Mesendoderm (in vitro differentiated cells): Measurements from ENCODE around the gene LAMB3.

ENCODE experiments used
- DNase-seq: peaks from one replicate; pipeline ENCODE4 v3.0.0; 2013
- H2AK5ac ChIP-seq: 2 replicates; pipeline ENCODE4 v1.6.1; 2013; ENCODE audit warnings: low read length, inconsistent platforms
- H2BK120ac ChIP-seq: 2 replicates; pipeline ENCODE4 v1.6.1; 2013; ENCODE audit warnings: low read depth, mild to moderate bottlenecking, low read length, moderate library complexity, mixed read lengths
- H2BK15ac ChIP-seq: replicated peaks from 2 replicates; pipeline ENCODE4 v1.6.1; 2013; ENCODE audit warnings: low read depth, mild to moderate bottlenecking, moderate library complexity
- H2BK5ac ChIP-seq: 2 replicates; pipeline ENCODE4 v1.6.1; 2013; ENCODE audit warnings: low read length, inconsistent platforms
- H3K18ac ChIP-seq: 2 replicates; pipeline ENCODE4 v1.6.1; 2013; ENCODE audit warnings: mild to moderate bottlenecking, low read length, mixed read lengths
- H3K23ac ChIP-seq: one replicate; pipeline ENCODE4 v1.6.1; 2013; ENCODE audit warnings: low read length
- H3K27ac ChIP-seq: 2 replicates; pipeline ENCODE4 v1.5.1; 2013; ENCODE audit warnings: low read depth, mild to moderate bottlenecking, inconsistent platforms, low read length, moderate library complexity
- H3K27me3 ChIP-seq: 2 replicates; pipeline ENCODE4 v1.6.1; 2013; ENCODE audit warnings: low read length, control low read depth, mild to moderate bottlenecking, inconsistent platforms; ENCODE audit not compliant: insufficient read depth, poor library complexity
- H3K36me3 ChIP-seq: 2 replicates; pipeline ENCODE4 v1.6.1; 2013; ENCODE audit warnings: low read length, inconsistent platforms; ENCODE audit not compliant: control insufficient read depth, insufficient read depth
- H3K4ac ChIP-seq: one replicate; pipeline ENCODE4 v1.6.1; 2013; ENCODE audit warnings: low read depth, mild to moderate bottlenecking, low read length, moderate library complexity
- H3K4me1 ChIP-seq: 2 replicates; pipeline ENCODE4 v1.6.1; 2013; ENCODE audit warnings: low read depth, low read length, inconsistent platforms; ENCODE audit not compliant: control insufficient read depth
- H3K4me2 ChIP-seq: 2 replicates; pipeline ENCODE4 v1.6.1; 2013; ENCODE audit warnings: low read length
- H3K4me3 ChIP-seq: 2 replicates; pipeline ENCODE4 v1.5.1; 2013; ENCODE audit warnings: mild to moderate bottlenecking, low read length
- H3K56ac ChIP-seq: one replicate; pipeline ENCODE4 v1.6.1; 2013; ENCODE audit warnings: low read length
- H3K79me1 ChIP-seq: 2 replicates; pipeline ENCODE4 v1.6.1; 2013; ENCODE audit warnings: low read length, inconsistent platforms
- H3K79me2 ChIP-seq: 2 replicates; pipeline ENCODE4 v1.6.1; 2013; ENCODE audit warnings: mild to moderate bottlenecking, low read length; ENCODE audit not compliant: control insufficient read depth, insufficient read depth
- H3K9ac ChIP-seq: 2 replicates; pipeline ENCODE4 v1.6.1; 2013; ENCODE audit warnings: low read length, inconsistent platforms
- H4K5ac ChIP-seq: one replicate; pipeline ENCODE4 v1.6.1; 2013; ENCODE audit warnings: low read length
- H4K8ac ChIP-seq: one replicate; pipeline ENCODE4 v1.6.1; 2013; ENCODE audit warnings: low read depth, mild to moderate bottlenecking, control low read depth, low read length, moderate library complexity
- WGBS: extraction: QIAGEN DNeasy Blood & Tissue Kit; methylation state at CpG from one replicate; pipeline ENCODE4 v1.1.7; 2013; ENCODE audit warnings: low lambda C conversion rate, missing lambda C conversion rate; ENCODE audit not compliant: insufficient coverage; ENCODE audit errors: extremely low coverage; 5-methylcytosine and 5-hydroxymethylcytosine counted together

LAMB3 gene

DNA sequence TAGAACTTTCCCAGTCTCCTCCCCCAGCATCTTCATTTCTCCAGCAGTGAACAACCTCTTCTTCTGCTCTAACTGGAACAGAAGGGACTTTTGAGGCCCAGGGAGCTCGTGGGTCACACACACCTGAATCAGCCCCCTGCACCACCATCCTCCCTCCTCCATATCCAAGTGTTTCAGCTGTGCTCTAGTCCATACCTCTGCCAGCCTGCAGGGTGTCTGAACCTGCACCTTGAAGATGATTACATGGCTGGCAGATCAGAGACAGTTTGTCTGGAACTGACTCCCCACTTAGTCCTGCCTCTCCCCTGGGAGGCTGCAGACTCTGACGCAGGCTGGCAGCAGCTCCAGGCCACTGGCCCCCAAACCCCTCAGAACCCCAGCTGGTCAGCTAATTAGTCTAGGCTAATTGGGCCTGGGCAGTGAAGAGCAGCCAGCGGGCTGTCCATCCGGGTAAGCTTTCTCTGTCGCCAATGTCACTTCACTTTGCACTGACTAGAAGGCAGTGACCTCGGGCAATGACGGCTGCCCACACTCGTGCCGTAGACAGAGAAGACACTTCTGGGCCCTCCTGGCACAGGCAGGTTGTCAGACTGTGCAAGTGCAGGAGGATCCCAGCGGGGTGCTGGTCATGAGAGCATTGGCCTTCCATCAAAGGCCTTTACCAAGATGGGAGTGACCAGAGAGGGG, 56.5 kb downstream of the LAMB3 start:
- no peak overlapping the region for H3K9ac ChIP-seq
- H3K18ac ChIP-seq = no peak overlapping the region
- H3K27me3 ChIP-seq = no peaks in the 10 kb centered on the region
- no peak overlapping the region for H2BK5ac ChIP-seq
- no peaks in the 10 kb centered on the region for H3K79me1 ChIP-seq
- no peak overlapping the region for H3K4me2 ChIP-seq
- no peak overlapping the region for H3K4me3 ChIP-seq
- no peak overlapping the region for H2BK120ac ChIP-seq
- no peak overlapping the region for H3K23ac ChIP-seq
- no peak overlapping the region for H2AK5ac ChIP-seq
- no peak for DNase-seq
- no peak overlapping the region for H4K5ac ChIP-seq
- no peak overlapping the region for H4K8ac ChIP-seq
- no peak overlapping the region for H2BK15ac ChIP-seq
- H3K79me2 ChIP-seq = no peaks in the 10 kb centered on the region
- whole genome bisulfite sequencing = no CpG with 5 or more reads among the region's 10 CpGs
- no peak overlapping the region for H3K56ac ChIP-seq
- H3K4ac ChIP-seq = no peak overlapping the region
- H3K36me3 ChIP-seq = no peaks in the 10 kb centered on the region
- H3K27ac ChIP-seq = no peak overlapping the region
- H3K4me1 ChIP-seq = no peaks in the 10 kb centered on the region

DNA sequence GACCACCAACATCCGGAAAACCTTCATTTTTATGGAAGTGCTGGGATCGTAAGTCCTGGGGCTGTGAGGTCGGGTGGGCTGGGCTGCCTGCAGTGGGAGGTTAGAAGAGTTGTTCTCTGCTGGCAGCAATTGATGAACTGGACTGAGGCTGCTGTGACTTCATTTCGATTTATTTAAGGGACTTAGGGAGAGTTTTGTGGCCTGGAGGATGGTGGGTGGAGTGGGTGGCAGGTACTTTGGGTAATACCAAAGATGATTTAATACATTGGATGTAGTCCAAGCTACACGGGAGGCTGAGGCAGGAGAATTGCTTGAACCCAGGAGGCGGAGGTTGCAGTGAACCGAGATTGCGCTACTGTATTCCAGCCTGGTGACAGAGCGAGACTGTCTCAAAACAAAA, 57.2 kb downstream of the LAMB3 start:
- no peak overlapping the region for H4K8ac ChIP-seq
- H2BK15ac ChIP-seq = no peak overlapping the region
- H2AK5ac ChIP-seq = no peak overlapping the region
- H3K79me2 ChIP-seq = no peaks in the 10 kb centered on the region
- no peaks in the 10 kb centered on the region for H3K36me3 ChIP-seq
- no peak overlapping the region for H3K56ac ChIP-seq
- H3K4me1 ChIP-seq = no peaks in the 10 kb centered on the region
- no peak for DNase-seq
- H3K9ac ChIP-seq = no peak overlapping the region
- H3K23ac ChIP-seq = no peak overlapping the region
- no peaks in the 10 kb centered on the region for H3K27me3 ChIP-seq
- WGBS = no CpG with 5 or more reads among the region's 9 CpGs
- no peak overlapping the region for H3K27ac ChIP-seq
- no peak overlapping the region for H3K4me2 ChIP-seq
- no peak overlapping the region for H2BK5ac ChIP-seq
- no peak overlapping the region for H2BK120ac ChIP-seq
- no peak overlapping the region for H3K18ac ChIP-seq
- no peak overlapping the region for H4K5ac ChIP-seq
- H3K79me1 ChIP-seq = no peaks in the 10 kb centered on the region
- H3K4ac ChIP-seq = no peak overlapping the region
- no peak overlapping the region for H3K4me3 ChIP-seq

DNA sequence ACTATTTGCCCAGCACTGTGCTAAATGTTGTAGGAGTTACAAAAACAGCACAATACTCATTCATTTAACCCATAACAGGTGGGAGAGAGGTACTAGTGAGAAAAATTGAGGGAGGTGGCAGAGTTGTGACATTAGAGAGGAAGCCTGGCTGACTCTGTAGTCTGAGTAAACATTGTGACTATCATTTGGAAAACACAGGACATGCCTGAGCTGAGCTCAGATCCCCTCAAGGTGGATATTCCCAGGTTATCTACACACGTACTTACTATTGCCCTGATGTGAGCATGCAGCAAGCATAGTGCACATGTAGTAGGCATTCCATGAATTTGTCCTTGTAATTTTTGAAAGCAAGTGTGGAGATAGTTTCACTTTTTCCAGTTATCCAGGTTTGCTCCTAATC, 57.8 kb downstream of the LAMB3 start:
- no peaks in the 10 kb centered on the region for H3K4me1 ChIP-seq
- H3K79me2 ChIP-seq = no peaks in the 10 kb centered on the region
- H3K4me3 ChIP-seq = no peak overlapping the region
- no peak overlapping the region for H3K4me2 ChIP-seq
- no peak overlapping the region for H3K56ac ChIP-seq
- no peak overlapping the region for H2BK5ac ChIP-seq
- H3K36me3 ChIP-seq = no peaks in the 10 kb centered on the region
- no peak overlapping the region for H3K4ac ChIP-seq
- no peak overlapping the region for H2AK5ac ChIP-seq
- no peaks in the 10 kb centered on the region for H3K79me1 ChIP-seq
- no peak overlapping the region for H3K23ac ChIP-seq
- no peak overlapping the region for H3K18ac ChIP-seq
- H3K27me3 ChIP-seq = no peaks in the 10 kb centered on the region
- no peak overlapping the region for H2BK15ac ChIP-seq
- H4K8ac ChIP-seq = no peak overlapping the region
- H4K5ac ChIP-seq = no peak overlapping the region
- H3K9ac ChIP-seq = no peak overlapping the region
- no peak overlapping the region for H2BK120ac ChIP-seq
- no peak for DNase-seq
- no peak overlapping the region for H3K27ac ChIP-seq
- WGBS = no CpG with 5 or more reads among the region's 1 CpG

DNA sequence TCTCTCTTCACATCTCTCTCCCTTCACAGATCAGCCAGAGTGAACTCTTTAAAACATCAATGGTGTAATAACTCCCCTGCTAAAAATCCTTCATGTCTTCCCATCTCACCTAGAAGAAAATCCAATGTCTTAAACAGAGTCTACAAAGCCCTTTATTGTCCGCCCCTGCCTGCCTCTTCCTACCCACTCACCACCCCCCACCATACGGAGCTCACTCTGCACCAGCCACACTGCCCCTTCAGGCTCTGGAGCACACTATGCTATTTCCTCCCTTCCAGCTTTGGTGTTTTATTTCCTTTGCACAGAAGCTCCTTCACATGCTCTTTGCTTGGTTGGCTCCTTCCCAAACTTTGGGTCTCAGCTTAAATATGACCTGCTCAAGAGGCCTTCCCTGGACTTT, 58.5 kb downstream of the LAMB3 start:
- Histone ChIP-seq H4K5ac (no peak overlapping the region), H3K27ac (no peak overlapping the region), H3K4ac (no peak overlapping the region), H3K36me3 (no peaks in the 10 kb centered on the region), H2BK15ac (no peak overlapping the region), H3K27me3 (no peaks in the 10 kb centered on the region), H3K79me1 (no peaks in the 10 kb centered on the region), H4K8ac (no peak overlapping the region), H2BK5ac (no peak overlapping the region), H3K4me3 (no peak overlapping the region), H3K9ac (no peak overlapping the region), H3K18ac (no peak overlapping the region), H3K79me2 (no peaks in the 10 kb centered on the region), H3K4me1 (no peaks in the 10 kb centered on the region), H2BK120ac (no peak overlapping the region), H2AK5ac (no peak overlapping the region), H3K56ac (no peak overlapping the region), H3K4me2 (no peak overlapping the region), H3K23ac (no peak overlapping the region)
- WGBS = no CpG with 5 or more reads among the region's 2 CpGs
- DNase-seq = no peak

DNA sequence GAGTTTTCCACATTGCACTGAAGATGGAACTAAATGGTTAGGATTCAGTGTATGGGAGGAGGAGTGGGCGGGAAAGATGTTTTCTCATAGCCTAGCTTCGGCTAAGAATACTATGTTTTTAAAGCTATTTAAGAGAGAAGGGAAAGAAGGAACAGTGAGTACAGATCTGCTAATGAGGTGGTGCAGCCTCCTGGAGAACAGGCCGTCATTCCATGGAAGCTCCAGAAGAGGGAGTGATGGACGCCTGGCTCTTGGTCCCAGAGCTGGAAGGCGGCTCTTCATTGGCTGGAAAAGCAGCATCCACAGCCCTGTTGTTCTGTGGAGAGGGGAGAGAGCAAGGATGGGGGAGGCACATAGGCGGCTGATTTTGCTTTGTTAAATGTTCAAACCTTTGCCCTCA, 61.8 kb downstream of the LAMB3 start:
- no peak overlapping the region for H3K4me2 ChIP-seq

DNA sequence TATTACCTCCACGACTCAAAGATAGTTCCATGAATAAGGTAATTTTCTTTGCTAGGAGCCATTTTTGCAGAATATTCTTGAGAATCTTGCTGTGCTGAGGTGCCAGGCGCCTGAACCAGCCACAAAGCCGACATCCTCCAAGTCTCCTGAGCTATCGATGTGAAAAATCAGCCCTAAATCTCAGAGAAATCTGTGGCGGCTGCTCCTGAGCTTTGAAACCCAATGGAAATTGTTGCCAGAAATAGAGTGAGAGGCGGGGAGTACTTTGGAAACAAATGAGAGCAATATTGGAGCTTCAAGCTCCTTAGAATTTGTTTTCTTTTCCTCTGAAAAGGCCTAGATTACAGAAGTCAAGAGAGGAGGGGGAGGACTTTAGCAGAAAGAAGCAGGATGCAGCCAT, 62.4 kb downstream of the LAMB3 start:
- Histone ChIP-seq H3K4me1 (no peaks in the 10 kb centered on the region), H3K27ac (no peak overlapping the region), H3K79me1 (no peaks in the 10 kb centered on the region), H3K4me2 (no peak overlapping the region), H2BK5ac (no peak overlapping the region), H3K23ac (no peak overlapping the region), H2BK15ac (no peak overlapping the region), H3K4me3 (no peak overlapping the region), H3K36me3 (no peaks in the 10 kb centered on the region), H4K8ac (no peak overlapping the region), H3K27me3 (peaks cover 10% of the 10 kb centered on the region), H3K79me2 (no peaks in the 10 kb centered on the region), H2AK5ac (no peak overlapping the region), H2BK120ac (no peak overlapping the region), H3K56ac (no peak overlapping the region), H3K9ac (no peak overlapping the region), H3K18ac (no peak overlapping the region), H3K4ac (no peak overlapping the region), H4K5ac (no peak overlapping the region)
- DNase-seq = no peak
- WGBS = no CpG with 5 or more reads among the region's 6 CpGs

More for the DNA sequence above, 61.8 kb downstream of the LAMB3 start:
- Histone ChIP-seq H2BK15ac (no peak overlapping the region), H4K8ac (no peak overlapping the region), H2BK5ac (no peak overlapping the region), H4K5ac (no peak overlapping the region), H3K27me3 (peaks cover 5% of the 10 kb centered on the region), H3K18ac (no peak overlapping the region), H2BK120ac (no peak overlapping the region), H3K9ac (no peak overlapping the region), H3K23ac (no peak overlapping the region), H3K27ac (no peak overlapping the region), H3K4me3 (no peak overlapping the region), H3K79me2 (no peaks in the 10 kb centered on the region), H3K79me1 (no peaks in the 10 kb centered on the region), H3K56ac (no peak overlapping the region), H2AK5ac (no peak overlapping the region), H3K4ac (no peak overlapping the region), H3K4me1 (no peaks in the 10 kb centered on the region), H3K36me3 (no peaks in the 10 kb centered on the region)
- DNase-seq = peak; percentile 68
- no CpG with 5 or more reads among the region's 6 CpGs for WGBS
